Stimulated activated CD8-positive, alpha-beta memory T cell treated with anti-CD3 and anti-CD28 coated beads, Interleukin-15, amount 100 ng/mL, for 4 hours (primary cell): ENCODE results near the gene PPM1M.
"Not testable (repeated sequence)": the region's sequence is repeated elsewhere in the genome, so short reads cannot be mapped to it uniquely, and the experiment has no call there.

Experiments used
- DNase-seq, 2 donors: peaks; one replicate each; pipeline ENCODE4 v3.0.0-alpha.2; 2020; ENCODE audit warnings: low read depth in 2 of 2

Gene PPM1M

GRCh38 chr3:52246728-52247408 lies 1.3 kb downstream of the PPM1M start:
- DNase-seq: no peak

- no peak for DNase-seq
These were observed 2.0 kb downstream of the PPM1M start for GRCh38 chr3:52247409-52248164.

GRCh38 chr3:52248165-52248541 lies 2.6 kb downstream of the PPM1M start:
- no peak for DNase-seq

- DNase-seq: no peak
These were observed 3.4 kb downstream of the PPM1M start for GRCh38 chr3:52248816-52249547.

- no peak for DNase-seq
These were observed 4.1 kb downstream of the PPM1M start for GRCh38 chr3:52249683-52250082.

GRCh38 chr3:52250122-52250521 lies 4.6 kb downstream of the PPM1M start:
- DNase-seq: no peak

- peak; percentile 73 to 85 for DNase-seq
These were observed 8.1 kb downstream of the PPM1M start for GRCh38 chr3:52253314-52254304.

GRCh38 chr3:52254608-52255007 lies 9.0 kb downstream of the PPM1M start:
- no peak for DNase-seq

- no peak for DNase-seq
These were observed 10.6 kb downstream of the PPM1M start for GRCh38 chr3:52256159-52256558.

- no peak for DNase-seq
These were observed 11.1 kb downstream of the PPM1M start for GRCh38 chr3:52256622-52257021.

GRCh38 chr3:52257911-52258310 lies 12.4 kb downstream of the PPM1M start:
- DNase-seq: no peak

- DNase-seq: no peak
These were observed 13.5 kb downstream of the PPM1M start for GRCh38 chr3:52259035-52259434.

- DNase-seq: no peak
These were observed 13.9 kb downstream of the PPM1M start for GRCh38 chr3:52259448-52259847.

- DNase-seq: no peak
These were observed 16.9 kb downstream of the PPM1M start for GRCh38 chr3:52262447-52262846.

- DNase-seq: no peak
These were observed 19.8 kb downstream of the PPM1M start for GRCh38 chr3:52265387-52265786.

GRCh38 chr3:52268036-52268435 lies 22.5 kb downstream of the PPM1M start:
- DNase-seq: peak in 1 of 2 donors; percentile 33

- DNase-seq: no peak
These were observed 24.2 kb downstream of the PPM1M start for GRCh38 chr3:52269776-52270175.

- DNase-seq: no peak
These were observed 24.7 kb downstream of the PPM1M start for GRCh38 chr3:52270252-52270754.

- DNase-seq: not testable (repeated sequence)
These were observed 26.6 kb downstream of the PPM1M start for GRCh38 chr3:52272172-52272571.

GRCh38 chr3:52272831-52273230 lies 27.3 kb downstream of the PPM1M start:
- no peak for DNase-seq

- not testable (repeated sequence) for DNase-seq
These were observed 29.2 kb downstream of the PPM1M start for GRCh38 chr3:52274781-52275180.
